DMS 273 treated with DMSO at 0.1 percent for 48 hours (cell line): Measurements from ENCODE around the gene NEU4.
"Not testable (repeated sequence)": the region's sequence is repeated elsewhere in the genome, so short reads cannot be mapped to it uniquely, and the experiment has no call there.

Source experiments
- DNase-seq: peaks from one replicate; lab custom pipeline; 2025; lab: John Stamatoyannopoulos, UW

The NEU4 gene, protein sequence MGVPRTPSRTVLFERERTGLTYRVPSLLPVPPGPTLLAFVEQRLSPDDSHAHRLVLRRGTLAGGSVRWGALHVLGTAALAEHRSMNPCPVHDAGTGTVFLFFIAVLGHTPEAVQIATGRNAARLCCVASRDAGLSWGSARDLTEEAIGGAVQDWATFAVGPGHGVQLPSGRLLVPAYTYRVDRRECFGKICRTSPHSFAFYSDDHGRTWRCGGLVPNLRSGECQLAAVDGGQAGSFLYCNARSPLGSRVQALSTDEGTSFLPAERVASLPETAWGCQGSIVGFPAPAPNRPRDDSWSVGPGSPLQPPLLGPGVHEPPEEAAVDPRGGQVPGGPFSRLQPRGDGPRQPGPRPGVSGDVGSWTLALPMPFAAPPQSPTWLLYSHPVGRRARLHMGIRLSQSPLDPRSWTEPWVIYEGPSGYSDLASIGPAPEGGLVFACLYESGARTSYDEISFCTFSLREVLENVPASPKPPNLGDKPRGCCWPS

DNA sequence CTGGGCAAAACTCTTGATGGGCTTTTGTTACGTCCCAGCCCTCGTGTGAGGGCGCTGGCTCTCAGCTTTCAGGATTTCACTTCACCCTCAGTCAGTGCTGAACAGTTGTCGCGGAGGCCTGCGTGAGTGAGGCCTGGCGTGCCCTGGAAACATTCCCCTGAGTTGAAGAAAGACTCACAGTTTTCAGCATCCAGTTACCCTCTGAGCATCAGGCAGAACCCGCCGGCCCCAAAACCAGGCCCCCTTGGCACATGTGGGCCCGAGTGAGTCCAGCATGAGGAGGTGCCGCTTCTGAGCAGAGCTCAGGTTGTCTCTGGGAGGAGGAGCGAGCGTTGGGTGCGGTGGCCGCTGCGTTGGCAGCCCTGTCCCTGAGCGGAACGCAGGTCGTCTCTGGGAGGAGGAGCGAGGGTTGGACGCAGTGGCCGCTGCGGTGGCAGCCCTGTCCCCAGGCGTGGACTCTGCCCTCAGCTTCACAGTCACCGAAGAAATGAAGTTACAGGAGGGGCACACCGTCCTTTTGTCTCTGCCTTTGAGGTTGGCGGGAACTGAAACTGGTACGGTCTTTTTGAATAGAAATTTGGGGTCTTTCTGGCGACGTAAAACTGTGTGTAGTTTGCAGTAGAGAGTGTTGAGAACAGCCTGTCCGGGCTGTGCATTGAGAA lies at the start of gene NEU4:
NEU4 (plus strand) TSS at position 473 of the 662 bp plus-strand sequence. CDS start 5,292 bp downstream, outside the sequence.
- DNase-seq, result no peak

DNA sequence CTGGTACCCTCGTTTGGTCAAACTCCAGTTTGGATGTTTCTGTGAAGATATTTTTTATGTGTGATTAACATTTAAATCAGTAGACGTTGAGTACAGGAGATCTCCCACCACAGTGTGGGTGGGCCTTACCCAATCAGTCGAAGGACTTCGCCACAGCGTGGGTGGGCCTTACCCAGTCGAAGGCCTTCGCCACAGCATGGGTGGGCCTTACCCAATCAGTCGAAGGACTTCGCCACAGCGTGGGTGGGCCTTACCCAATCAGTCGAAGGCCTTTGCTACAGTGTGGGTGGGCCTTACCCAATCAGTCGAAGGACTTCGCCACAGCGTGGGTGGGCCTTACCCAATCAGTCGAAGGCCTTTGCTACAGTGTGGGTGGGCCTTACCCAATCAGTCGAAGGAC lies 49.1 kb upstream of the NEU4 start:
- DNase-seq, result not testable (repeated sequence)

DNA sequence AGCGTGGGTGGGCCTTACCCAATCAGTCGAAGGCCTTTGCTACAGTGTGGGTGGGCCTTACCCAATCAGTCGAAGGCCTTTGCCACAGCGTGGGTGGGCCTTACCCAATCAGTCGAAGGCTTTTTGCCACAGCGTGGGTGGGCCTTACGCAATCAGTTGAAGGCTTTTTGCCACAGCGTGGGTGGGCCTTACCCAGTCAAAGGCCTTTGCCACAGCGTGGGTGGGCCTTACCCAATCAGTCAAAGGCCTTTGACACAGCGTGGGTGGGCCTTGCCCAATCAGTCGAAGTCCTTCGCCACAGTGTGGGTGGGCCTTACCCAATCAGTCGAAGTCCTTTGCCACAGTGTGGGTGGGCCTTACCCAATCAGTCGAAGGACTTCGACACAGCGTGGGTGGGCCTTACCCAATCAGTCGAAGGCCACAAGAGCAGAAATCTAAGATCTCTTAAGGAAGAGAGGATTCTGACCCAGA lies 48.7 kb upstream of the NEU4 start:
- no peak for DNase-seq

DNA sequence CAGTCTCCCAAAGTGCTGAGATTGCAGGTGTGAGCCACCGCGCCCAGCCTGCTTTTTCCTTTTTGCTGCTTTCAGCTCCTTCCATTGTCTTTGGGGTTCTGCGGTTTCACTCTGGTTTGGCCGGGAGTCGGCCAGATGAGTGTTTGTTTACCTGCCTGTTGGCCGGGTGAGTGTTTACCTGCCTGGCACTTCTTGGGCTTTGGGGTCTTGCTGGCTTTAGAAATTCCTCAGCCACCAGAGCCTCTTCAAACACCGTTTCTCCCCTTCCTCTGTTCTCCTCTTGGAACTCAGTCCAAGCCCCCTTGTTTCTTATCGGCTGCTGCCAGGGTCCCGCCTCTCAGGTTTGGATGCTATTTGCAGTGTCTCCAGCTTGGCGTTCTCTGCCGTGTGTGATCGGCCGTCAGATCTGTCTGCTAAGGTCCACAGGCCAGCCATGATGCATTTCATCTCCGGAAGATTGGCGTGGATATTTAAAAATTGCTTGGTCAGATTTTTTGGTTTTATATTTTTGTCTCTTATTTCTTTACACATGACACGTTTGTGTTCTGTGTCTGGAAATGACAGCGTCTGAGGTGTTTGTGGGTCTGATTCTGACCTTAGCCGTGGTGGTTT lies 46.6 kb upstream of the NEU4 start:
- no peak for DNase-seq

DNA sequence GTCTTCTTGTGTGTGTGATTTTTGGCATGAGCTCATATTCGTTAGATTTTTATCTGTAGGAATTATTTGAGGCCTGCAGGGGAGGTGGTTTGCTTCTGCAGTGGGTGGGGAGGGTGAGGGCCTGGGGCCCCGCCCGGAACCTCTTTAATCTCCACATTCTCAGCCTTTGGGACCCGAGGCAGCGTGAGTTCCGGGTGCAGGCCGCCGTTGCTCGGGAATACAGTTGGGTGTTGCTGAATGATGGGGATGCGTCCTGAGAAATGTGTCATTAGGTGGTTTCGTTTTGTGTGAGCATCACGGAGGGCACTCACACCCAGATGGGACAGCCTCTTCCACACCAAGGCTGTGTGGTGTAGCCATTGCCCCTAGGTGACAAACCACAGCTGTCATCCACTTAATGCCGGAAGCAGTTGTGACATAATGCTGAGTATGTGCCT lies 46.0 kb upstream of the NEU4 start:
- DNase-seq, result no peak

DNA sequence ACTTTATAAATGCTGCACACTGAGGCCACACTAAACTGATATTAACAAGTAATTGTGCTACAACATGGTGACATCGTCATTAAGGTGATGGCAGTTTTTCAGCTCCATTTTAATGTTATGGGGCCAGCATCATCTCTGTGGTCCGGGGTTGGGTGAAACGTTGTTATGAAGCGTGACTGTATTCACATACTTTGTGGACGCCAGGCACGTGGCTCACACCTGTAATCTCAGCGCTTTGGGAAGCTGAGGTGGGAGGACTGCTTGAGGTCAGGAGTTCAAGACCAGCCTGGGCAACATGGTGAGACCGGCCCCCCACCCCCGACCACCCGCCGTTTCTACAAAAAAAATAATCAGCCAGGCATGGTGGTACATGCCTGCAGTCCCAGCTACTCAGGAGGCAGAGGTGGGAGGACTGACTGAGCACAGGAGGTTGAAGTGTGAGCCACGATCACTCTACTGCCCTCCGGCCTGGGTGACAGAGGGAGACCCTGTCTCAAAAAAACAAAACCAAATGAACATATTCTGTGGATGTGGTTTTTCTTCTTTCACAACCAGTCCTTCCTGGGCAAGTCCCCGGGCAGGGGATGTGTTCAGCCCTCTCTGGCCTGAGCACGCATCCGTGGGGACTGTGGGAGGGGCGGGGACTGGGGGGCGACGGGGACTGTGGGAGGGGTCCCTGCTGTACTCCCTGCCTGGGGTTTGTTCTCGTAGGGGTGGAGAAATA lies 45.3 kb upstream of the NEU4 start:
- DNase-seq, result no peak

DNA sequence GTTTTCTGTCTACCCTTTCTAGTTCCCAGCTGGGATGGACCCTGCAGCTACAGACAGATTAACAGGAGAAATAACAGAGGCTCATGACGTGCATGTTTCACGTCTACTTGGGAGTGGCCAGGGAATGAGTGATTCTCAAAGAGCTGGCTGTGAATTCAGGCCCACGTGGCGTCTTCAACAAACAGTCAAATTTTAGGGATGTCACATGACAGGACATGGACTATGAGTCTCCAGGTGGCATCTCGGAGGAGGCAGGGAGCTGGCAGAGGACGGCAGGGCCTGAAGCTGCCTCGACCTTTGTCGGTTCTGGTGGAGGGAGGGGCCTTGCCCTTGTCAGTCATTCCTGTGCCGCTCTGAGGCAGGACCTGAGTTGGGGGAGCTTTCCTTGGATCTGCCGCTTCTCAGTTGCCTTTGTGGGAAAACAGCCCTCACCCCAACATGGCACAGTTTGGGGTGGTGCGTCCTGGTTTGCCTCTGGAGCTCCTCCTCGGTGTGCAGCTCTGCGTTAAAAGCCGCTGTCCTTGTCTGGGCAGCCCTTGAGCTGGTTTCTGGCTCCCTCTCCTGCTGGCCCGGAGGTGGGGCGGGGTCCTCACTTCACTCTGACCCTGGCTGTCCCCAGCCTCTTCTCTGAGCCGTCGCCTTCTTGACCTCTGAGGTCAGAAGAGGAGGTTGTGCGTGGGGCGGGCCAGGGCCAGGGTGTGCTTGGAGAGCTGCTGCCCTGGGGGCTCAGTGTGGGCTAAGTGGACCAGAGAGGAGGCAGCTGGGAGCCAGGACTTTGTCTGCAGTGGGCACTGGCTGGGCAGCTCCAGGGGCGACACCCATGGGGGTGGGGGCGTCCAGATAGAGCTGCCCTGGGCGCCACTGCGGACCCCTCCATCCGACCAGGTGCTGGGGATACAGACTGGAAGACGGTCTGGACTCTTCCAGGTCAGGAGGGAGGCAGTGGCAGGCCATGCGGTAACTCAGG lies 44.4 kb upstream of the NEU4 start:
- DNase-seq, result no peak

DNA sequence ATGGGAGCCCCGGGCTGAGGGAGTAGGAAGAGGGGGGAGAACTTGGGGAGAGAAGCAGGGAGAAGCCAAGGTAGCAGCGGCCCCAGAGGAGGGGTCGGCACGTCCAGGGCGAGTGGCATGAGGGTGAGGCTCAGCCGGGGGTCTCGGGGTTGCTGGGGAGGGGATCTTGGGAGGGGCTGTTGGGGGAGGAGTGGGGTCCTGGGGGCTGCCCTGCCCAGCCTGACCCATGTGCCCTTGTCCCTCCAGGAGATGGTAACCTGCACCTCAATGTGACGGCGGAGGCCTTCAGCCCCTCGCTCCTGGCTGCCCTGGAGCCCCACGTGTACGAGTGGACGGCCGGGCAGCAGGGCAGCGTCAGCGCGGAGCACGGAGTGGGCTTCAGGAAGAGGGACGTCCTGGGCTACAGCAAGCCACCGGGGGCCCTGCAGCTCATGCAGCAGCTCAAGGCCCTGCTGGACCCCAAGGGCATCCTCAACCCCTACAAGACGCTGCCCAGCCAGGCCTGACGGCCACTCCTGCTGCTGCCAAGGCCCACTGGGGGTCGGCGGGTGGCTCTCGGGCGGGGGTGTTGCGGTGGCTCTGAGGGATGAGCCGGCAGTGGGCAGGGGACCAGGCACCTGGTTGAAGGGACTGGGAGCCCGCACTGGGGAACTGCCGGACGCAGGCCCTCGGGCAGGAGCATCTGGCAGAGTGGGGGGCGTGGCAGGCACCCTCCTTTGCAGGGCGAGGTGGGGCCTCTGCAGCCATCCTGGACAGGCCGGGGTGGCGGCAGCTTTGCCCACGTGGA lies 41.3 kb upstream of the NEU4 start:
- no peak for DNase-seq

DNA sequence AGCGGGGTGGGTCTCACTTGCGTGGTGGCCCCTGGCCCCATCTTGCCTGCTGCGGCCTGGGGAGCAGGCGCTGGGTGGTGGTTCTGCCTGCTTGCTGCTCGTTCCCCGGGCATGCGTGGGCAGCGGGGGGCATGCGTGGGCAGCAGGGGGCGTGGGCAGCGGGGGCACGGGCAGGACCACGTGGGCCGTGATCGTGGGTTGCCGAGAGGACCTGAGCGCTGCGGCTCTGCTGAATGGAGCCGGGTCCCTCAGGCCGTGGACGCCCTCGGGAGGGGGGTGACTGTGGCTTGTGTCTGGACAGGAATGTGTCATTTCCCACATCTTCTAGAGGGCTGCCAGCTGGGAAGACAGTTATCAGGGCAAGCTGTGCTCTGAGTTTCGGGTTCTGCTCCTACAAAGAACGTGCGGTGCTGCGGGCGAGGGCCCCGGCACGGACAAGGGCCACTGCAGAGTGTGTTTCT lies 40.7 kb upstream of the NEU4 start:
- DNase-seq, result no peak

DNA sequence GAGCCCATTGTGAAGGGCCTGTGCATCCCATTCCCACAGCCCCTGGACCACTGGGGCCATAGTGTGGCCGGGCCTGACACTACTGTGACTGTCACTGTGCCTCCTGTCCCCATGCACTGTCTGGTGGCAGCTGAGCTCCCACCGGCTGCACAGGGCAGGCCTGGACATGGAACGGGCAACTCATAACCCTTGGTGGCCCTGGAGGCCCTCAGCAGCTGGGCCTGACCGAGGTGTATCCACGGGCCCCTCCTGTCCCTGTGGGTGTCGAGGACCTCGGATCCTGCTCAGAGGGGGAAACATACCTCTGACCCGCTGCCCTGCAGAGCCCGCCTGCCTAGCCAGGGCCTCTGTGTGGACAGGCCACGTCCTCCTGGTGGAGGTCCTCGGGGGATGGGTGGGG lies 40.1 kb upstream of the NEU4 start:
- DNase-seq, result no peak

DNA sequence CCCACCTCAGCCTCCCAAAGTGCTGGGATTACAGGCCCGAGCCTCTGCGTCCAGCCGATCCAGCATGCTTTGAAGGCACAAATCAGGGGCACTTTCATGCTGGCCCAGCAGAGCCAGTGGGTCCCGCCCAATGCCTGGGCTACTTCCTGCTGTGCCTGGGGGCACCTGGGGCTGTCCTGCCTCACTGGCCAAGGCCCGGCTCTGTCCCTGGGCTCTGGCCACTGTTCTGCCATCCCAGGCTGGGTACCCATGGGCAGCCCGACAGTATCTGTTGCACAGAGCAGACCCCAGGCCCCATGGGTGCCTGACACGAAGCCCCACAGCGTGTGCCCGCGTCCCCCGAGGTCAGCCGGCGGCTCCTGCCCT lies 39.2 kb upstream of the NEU4 start:
- no peak for DNase-seq

DNA sequence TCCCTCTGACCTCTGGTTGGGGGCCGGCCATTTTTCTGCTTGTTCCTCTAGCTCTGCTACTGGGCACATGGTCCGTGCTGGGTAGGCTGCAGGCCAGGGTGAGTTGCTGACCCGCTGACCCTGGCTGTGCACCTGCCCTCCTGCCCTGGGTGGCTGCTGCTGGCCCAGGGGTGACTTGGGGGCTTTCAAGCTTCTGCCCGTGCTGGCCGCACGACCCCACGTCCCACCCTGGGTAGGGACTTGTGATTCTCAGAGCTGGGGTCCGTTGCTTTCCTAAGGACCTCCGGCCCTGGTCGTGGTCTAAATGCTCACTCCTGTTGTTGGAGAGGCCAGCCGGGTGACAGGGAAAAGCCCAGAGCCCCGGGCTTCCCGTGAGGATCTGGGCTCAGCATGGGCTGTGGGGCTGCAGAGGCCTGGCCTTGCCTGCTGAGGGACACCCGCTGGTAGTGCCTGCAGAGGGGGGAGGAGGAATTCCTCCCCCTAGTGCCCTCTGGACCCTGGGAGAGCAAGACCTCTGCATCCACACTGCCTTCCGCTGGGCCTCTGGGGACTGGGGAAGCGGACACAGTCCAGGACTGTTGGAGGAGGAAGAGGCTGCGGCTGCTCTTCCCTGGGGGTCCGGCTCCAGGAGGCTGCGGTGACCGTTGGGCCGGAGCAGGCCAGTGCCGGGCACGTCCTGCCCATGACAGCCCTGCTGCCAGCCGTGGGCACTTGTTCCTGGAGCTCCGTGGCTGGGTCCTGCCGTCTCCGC lies 38.6 kb upstream of the NEU4 start:
- DNase-seq, result no peak

DNA sequence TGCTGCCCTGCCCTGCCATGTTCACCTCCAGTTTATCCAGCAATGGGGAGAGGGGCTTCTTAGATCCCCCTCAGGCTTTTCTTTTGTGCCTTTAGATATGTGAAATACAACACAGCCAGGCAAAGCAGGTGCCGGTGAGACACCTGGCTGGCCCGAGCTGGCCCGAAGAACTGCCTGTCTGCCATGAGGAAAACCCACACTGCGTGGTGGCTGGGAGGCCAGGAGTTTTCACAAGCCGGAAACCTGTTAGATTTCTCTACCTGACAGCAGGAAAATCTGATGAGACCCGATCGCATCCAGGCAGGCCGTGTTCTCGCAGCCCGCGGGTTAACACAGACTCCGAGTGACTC lies 38.1 kb upstream of the NEU4 start:
- DNase-seq, result no peak

DNA sequence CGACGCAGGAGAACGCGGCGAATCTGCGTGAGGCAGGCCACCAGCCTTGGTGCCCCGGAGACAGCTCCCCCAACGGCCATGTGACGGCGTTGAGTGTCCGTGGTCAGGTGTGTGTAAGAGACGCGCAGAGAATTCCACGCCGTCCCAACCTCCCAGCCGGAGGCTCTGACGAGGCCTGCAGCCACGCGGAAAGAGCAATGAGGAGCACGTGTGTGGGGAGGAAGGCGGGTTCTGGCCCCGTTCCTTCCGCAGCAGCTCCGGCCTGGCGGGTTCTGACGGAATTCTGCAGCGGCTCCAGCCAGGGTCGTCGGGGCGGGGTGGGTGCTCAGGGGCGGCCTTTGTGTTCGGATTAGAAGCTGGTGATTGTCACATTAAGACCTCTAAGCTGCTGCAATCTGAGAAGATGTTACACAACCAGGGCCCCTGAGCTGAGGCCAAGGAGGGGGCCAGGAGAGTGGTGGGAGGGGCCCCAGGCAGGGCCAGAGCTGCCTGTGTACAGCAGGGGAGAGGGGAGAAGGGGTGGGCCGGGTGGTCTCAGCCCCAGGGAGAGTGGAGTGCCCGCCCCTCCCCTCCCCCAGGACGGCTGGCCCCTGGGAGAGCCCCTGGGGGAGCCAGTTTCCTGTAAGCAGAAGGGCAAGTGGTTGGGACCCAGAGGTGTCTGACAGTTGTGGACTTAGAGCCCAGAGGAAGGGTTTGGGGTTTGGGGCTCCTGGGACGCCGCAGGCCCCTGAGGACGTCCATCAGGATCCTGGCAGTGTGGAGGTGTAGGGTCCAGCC lies 37.5 kb upstream of the NEU4 start:
- no peak for DNase-seq

DNA sequence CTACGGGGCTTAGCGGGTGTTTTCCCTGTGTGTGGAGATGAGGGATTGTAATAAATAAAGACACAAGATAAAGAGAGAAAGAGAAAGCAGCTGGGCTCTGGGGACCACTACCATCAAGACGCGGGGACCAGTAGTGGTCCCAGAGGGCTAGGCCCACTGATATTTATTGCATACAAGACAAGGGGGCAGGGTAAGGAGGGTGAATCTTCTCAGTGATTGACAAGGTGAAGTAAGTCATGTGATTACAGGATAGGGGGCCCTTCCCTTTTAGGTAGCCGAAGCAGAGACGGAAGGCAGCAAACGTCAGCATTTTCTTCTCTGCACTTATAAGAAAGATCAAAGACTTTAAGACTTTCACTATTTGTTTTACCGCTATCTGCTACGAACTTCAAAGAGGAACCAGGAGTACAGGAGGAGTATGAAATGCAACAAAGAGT lies 36.9 kb upstream of the NEU4 start:
- DNase-seq, result no peak

DNA sequence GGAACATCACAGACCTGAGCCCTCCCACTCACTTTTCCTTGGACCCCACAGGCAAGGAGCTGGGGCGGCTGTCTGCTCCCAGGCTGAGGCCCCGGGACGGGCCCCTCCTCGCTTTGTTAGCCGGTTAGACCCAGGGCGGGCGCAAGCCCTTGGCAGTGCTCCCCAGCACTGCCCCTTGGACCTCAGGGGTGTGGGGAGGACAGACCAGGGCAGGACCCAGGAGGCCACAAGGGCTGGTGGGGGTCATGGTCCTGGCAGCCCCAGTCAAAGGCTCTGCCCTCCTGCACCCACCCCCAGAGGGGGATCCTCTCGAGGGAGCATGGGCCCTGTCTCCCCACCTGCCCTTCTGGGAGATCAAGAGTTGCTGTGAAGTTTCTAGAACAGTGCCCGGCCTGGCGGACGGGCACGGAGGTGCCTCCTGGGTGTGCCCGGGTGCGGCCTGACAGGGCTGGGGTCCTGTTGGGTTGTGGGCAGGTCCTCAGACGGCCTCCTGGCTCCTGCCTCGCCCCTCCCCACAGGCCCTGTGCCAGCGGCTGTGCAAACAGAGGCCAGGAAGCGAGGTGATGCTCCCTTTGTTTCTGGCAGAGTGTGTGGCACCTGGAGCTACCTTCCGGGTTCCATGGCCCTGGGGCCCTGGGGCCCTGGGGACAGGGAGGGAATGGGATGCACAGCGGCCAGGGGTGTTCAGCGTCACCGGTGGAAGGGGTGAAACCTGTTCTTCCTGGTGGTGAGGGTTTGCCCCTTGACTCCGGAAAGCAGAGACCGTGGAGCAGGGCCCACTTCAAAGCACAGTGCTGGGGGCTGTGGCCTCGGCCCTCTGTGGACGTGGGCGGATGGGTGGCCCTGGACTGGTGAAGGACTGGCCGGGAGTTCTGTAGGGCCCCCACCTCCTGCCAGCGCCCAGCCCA lies 35.2 kb upstream of the NEU4 start:
- no peak for DNase-seq

DNA sequence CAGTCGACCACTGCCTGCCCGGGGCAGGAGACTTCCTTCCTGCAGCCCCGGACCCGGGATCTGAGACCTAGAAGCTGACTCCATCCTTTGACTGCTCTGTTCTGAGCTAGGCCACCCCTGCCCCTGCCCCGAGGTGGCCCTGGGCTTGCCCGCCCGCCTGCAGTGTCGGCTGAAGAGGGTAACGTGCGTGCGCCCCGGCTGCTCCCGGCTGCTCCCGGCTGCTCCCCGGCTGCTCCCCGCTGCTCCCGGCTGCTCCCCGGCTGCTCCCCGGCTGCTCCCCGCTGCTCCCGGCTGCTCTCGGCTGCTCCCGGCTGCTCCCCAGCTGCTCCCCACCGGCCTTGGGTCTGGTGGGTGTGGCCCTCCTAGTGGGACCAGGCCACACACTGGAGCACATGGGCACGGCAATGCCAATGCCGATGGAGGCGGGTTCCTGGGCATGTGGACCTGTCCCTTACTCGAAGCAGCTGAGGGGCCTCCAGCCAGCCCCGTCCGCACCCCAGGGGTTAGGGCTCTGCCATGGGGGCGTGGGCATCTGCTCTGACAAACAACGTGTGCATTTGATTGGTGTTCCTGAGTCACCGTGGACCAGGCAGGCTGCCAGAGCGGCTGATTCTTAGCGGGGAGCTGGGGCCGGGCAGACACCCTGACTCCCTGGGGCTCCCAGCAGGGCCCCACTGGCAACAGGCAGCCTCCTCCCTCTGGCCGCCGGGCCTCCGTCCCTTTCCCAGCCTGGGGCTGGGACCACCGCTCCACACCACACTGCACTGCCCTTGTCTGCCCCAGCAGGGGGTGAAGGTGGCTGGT lies 34.4 kb upstream of the NEU4 start:
- no peak for DNase-seq
